ENCODE data around the gene SMIM7. TPM values are rescaled to one million over a fixed set of nuclear protein-coding genes. Genes with fewer than 3 reads are reported as not detected.
"Not testable (repeated sequence)": the region's sequence is repeated elsewhere in the genome, so short reads cannot be mapped to it uniquely, and the experiment has no call there.

The SMIM7 gene
- total RNA-seq, 3 donors from 2014 or later, result 55.3 to 60.2 (median 60.2) TPM

GRCh38 chr19:16670291-16670690, 10.3 kb upstream of the SMIM7 start:
- no peaks in the 10 kb centered on the region for H3K36me3 Mint-ChIP-seq (ENCODE audit: insufficient read depth)
- H3K4me3 Mint-ChIP-seq, result no peak overlapping the region
- no peaks in the 10 kb centered on the region for H3K27me3 Mint-ChIP-seq (ENCODE audit: low read depth)
- DNase-seq (no peak), ATAC-seq (no peak)
- no peaks in the 10 kb centered on the region for H3K9me3 Mint-ChIP-seq
- no peaks in the 10 kb centered on the region for H3K4me1 Mint-ChIP-seq (ENCODE audit: low read depth)

- not testable (repeated sequence) for H3K9me3 Mint-ChIP-seq; H3K4me1 Mint-ChIP-seq (ENCODE audit: low read depth); ATAC-seq; H3K36me3 Mint-ChIP-seq (ENCODE audit: insufficient read depth); DNase-seq; H3K4me3 Mint-ChIP-seq; H3K27me3 Mint-ChIP-seq (ENCODE audit: low read depth)
These were observed 8.8 kb upstream of the SMIM7 start for GRCh38 chr19:16668702-16669101.

GRCh38 chr19:16668176-16668575, 8.2 kb upstream of the SMIM7 start:
- ATAC-seq (no peak), DNase-seq (no peak)
- Mint-ChIP-seq H3K9me3 (no peaks in the 10 kb centered on the region), H3K36me3 (ENCODE audit: insufficient read depth) (no peaks in the 10 kb centered on the region), H3K4me1 (ENCODE audit: low read depth) (no peaks in the 10 kb centered on the region), H3K27me3 (ENCODE audit: low read depth) (no peaks in the 10 kb centered on the region), H3K4me3 (no peak overlapping the region)

- no peaks in the 10 kb centered on the region for H3K9me3 Mint-ChIP-seq
- peak overlapping the region; percentile 75 for H3K4me3 Mint-ChIP-seq
- H3K36me3 Mint-ChIP-seq (ENCODE audit: insufficient read depth), result peaks cover 14% of the 10 kb centered on the region
- H3K4me1 Mint-ChIP-seq (ENCODE audit: low read depth), result peaks cover 28% of the 10 kb centered on the region
- ATAC-seq, result no peak
- DNase-seq, result no peak
- H3K27me3 Mint-ChIP-seq (ENCODE audit: low read depth), result no peaks in the 10 kb centered on the region
These were observed 1.6 kb upstream of the SMIM7 start for GRCh38 chr19:16661480-16662034.

- ATAC-seq (peak; percentile 5 to 7), DNase-seq (peak; percentile 27)
- no peaks in the 10 kb centered on the region for H3K9me3 Mint-ChIP-seq
- H3K27me3 Mint-ChIP-seq (ENCODE audit: low read depth), result no peaks in the 10 kb centered on the region
- H3K36me3 Mint-ChIP-seq (ENCODE audit: insufficient read depth), result peaks cover 14% of the 10 kb centered on the region
- peaks cover 32% of the 10 kb centered on the region for H3K4me1 Mint-ChIP-seq (ENCODE audit: low read depth)
- peak within 1 kb of the TSS; percentile 98 for H3K4me3 Mint-ChIP-seq
These were observed 977 bp upstream of the SMIM7 start, which contains the start of gene TMEM38A for GRCh38 chr19:16660763-16661479. Gene TMEM38A (plus strand): TSS chr19:16661139. CDS start chr19:16661218, 79 bp downstream.

- H3K4me1 Mint-ChIP-seq (ENCODE audit: low read depth), result peaks cover 33% of the 10 kb centered on the region
- peaks cover 22% of the 10 kb centered on the region for H3K36me3 Mint-ChIP-seq (ENCODE audit: insufficient read depth)
- H3K4me3 Mint-ChIP-seq, result peak overlapping the region; percentile 98
- no peaks in the 10 kb centered on the region for H3K27me3 Mint-ChIP-seq (ENCODE audit: low read depth)
- no peak for ATAC-seq
- DNase-seq, result no peak
- no peaks in the 10 kb centered on the region for H3K9me3 Mint-ChIP-seq
These were observed 496 bp downstream of the SMIM7 start for GRCh38 chr19:16659464-16659831.

GRCh38 chr19:16657384-16657783, 2.6 kb downstream of the SMIM7 start:
- Mint-ChIP-seq H3K4me3 (no peak overlapping the region), H3K36me3 (ENCODE audit: insufficient read depth) (peaks cover 30% of the 10 kb centered on the region), H3K4me1 (ENCODE audit: low read depth) (peaks cover 33% of the 10 kb centered on the region), H3K9me3 (no peaks in the 10 kb centered on the region), H3K27me3 (ENCODE audit: low read depth) (no peaks in the 10 kb centered on the region)
- ATAC-seq (no peak), DNase-seq (no peak)

- peaks cover 27% of the 10 kb centered on the region for H3K4me1 Mint-ChIP-seq (ENCODE audit: low read depth)
- ATAC-seq (no peak), DNase-seq (no peak)
- H3K9me3 Mint-ChIP-seq, result no peaks in the 10 kb centered on the region
- H3K36me3 Mint-ChIP-seq (ENCODE audit: insufficient read depth), result peaks cover 42% of the 10 kb centered on the region
- H3K4me3 Mint-ChIP-seq, result no peak overlapping the region
- H3K27me3 Mint-ChIP-seq (ENCODE audit: low read depth), result no peaks in the 10 kb centered on the region
These were observed 4.2 kb downstream of the SMIM7 start for GRCh38 chr19:16655727-16656126.

GRCh38 chr19:16654627-16655026, 5.3 kb downstream of the SMIM7 start:
- H3K9me3 Mint-ChIP-seq, result no peaks in the 10 kb centered on the region
- DNase-seq, result no peak
- ATAC-seq, result no peak
- no peak overlapping the region for H3K4me3 Mint-ChIP-seq
- peaks cover 30% of the 10 kb centered on the region for H3K4me1 Mint-ChIP-seq (ENCODE audit: low read depth)
- H3K36me3 Mint-ChIP-seq (ENCODE audit: insufficient read depth), result peaks cover 47% of the 10 kb centered on the region
- H3K27me3 Mint-ChIP-seq (ENCODE audit: low read depth), result no peaks in the 10 kb centered on the region

- no peak for DNase-seq
- no peaks in the 10 kb centered on the region for H3K27me3 Mint-ChIP-seq (ENCODE audit: low read depth)
- ATAC-seq, result peak; percentile 37 to 58
- H3K36me3 Mint-ChIP-seq (ENCODE audit: insufficient read depth), result peaks cover 49% of the 10 kb centered on the region
- H3K4me3 Mint-ChIP-seq, result no peak overlapping the region
- no peaks in the 10 kb centered on the region for H3K9me3 Mint-ChIP-seq
- peaks cover 30% of the 10 kb centered on the region for H3K4me1 Mint-ChIP-seq (ENCODE audit: low read depth)
These were observed 5.8 kb downstream of the SMIM7 start for GRCh38 chr19:16654140-16654539.

- Mint-ChIP-seq H3K27me3 (ENCODE audit: low read depth) (no peaks in the 10 kb centered on the region), H3K4me3 (no peak overlapping the region), H3K9me3 (no peaks in the 10 kb centered on the region), H3K4me1 (ENCODE audit: low read depth) (peaks cover 17% of the 10 kb centered on the region), H3K36me3 (ENCODE audit: insufficient read depth) (peaks cover 44% of the 10 kb centered on the region)
- ATAC-seq, result no peak
- DNase-seq, result no peak
These were observed 7.1 kb downstream of the SMIM7 start for GRCh38 chr19:16652854-16653253.

- H3K36me3 Mint-ChIP-seq (ENCODE audit: insufficient read depth), result peaks cover 38% of the 10 kb centered on the region
These were observed 8.3 kb downstream of the SMIM7 start for GRCh38 chr19:16651421-16652188.

GRCh38 chr19:16650821-16651220, 9.1 kb downstream of the SMIM7 start:
- DNase-seq, result no peak
- Mint-ChIP-seq H3K36me3 (ENCODE audit: insufficient read depth) (peaks cover 41% of the 10 kb centered on the region), H3K4me3 (no peak overlapping the region), H3K4me1 (ENCODE audit: low read depth) (peaks cover 6% of the 10 kb centered on the region), H3K9me3 (no peaks in the 10 kb centered on the region), H3K27me3 (ENCODE audit: low read depth) (no peaks in the 10 kb centered on the region)
- no peak for ATAC-seq

More at GRCh38 chr19:16651421-16652188, 8.3 kb downstream of the SMIM7 start:
- not testable (repeated sequence) for H3K4me3 Mint-ChIP-seq; DNase-seq; H3K9me3 Mint-ChIP-seq; ATAC-seq; H3K27me3 Mint-ChIP-seq (ENCODE audit: low read depth)
- peaks cover 11% of the 10 kb centered on the region for H3K4me1 Mint-ChIP-seq (ENCODE audit: low read depth)

GRCh38 chr19:16649734-16650133, 10.2 kb downstream of the SMIM7 start:
- H3K4me3 Mint-ChIP-seq, result no peak overlapping the region
- DNase-seq (no peak), ATAC-seq (no peak)
- peaks cover 40% of the 10 kb centered on the region for H3K36me3 Mint-ChIP-seq (ENCODE audit: insufficient read depth)
- no peaks in the 10 kb centered on the region for H3K9me3 Mint-ChIP-seq
- H3K4me1 Mint-ChIP-seq (ENCODE audit: low read depth), result peaks cover 7% of the 10 kb centered on the region
- H3K27me3 Mint-ChIP-seq (ENCODE audit: low read depth), result no peaks in the 10 kb centered on the region
